CD4-positive, alpha-beta T cell treated with Interferon alpha-2 for 1 hour (primary cell): ENCODE measurements around the gene GZMM.

Experiments
- DNase-seq, 2 donors: peaks; one replicate each; pipeline ENCODE4 v3.0.0-alpha.2; 2020 to 2022

GZMM gene

DNA sequence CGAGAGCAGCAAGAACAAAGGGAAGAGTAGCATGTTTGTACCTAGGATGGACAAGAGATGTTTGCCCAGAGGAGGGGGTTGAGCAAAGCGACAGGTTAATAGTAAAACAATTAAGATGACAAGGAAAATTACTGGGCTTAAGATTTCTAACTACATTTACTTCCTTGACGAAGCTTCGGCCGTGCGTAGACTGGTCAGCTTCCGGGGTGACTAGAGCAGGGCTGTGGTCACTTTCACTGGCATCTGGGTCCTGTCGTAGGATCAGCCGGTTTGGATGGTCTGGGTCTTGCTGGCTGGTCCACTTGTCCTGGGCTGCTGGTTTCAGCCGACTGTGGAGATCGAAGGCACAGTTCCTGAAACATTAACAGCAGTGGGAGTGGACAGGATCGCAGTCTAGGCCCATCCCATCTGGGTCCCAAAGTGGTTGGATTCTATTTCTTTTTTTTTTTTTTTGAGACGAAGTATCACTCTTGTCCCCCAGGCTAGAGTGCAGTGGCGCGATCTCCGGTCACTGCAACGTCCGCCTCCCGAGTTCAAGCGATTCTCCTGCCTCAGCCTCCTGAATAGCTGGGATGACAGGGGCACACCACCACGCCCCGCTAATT lies 23.5 kb downstream of the GZMM start:
- DNase-seq: no peak

DNA sequence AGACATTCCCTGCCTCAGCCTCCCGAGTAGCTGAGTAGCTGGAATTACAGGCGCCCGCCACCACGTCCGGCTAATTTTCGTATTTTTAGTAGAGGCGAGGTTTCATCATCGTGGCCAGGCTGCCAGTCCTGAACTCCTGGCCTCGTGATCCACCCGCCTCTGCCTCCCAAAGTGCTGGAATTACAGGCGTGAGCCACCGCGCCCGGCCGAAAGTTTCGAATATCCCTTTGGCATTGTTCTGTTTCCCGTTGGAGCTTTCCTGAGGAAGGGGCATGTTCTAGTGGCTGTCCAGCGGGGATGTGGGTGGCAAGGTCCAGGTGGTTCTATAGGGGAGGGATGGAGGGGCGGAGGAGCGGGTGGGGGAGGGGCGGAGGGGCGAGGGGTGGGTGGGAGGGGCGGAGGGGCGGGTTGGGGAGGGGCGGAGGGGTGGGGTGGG lies 26.4 kb downstream of the GZMM start:
- DNase-seq: no peak

DNA sequence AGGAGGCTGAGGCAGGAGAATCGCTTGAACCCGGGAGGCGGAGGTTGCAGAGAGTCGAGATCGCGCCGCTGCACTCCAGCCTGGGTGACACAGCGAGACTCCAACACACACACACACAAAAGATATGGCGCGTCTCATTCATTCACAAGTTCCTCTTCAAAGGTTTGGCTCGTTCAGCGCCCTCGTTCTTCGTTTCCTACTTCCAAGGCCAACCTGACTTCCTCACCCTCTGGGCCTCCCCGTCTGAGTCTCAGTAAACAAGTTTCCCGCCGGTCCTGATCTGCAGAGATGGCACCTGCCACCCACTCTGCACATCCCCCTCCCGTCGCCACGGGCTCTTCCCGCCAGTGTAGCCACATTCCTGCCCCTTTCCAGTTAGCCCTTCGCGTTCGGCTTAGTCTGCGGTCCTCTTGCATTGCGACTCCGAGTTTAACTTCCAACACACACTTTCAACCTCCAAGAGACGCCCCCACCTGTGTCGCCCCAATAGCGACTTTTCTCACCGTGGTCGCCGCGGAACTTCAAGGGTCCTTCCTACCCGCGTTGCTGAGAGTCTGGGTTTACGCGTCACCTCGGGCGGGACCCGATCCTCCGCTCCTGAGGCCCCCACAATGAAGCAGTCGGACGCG lies 27.2 kb downstream of the GZMM start:
- DNase-seq: peak; percentile 53 to 66

DNA sequence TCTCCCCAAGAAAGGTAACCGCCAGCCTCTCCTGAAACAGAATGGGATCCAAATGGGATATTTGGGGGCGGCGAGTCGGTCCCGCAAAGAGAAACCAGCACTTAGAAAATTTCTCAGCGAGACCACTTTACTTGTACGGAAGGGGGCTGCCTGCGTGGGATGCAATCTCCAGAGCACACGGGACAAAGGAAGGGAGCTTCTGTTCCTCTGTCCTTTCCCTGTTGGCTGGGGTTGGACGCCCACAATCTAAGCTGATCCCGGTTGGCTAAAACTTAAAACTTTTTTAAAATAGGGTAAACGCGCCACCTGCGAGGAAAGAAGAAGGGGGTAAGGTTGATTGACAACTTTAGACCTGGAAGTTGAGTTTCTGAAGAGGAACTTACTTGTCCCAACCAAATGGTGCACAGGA lies 27.7 kb downstream of the GZMM start:
- DNase-seq: peak in 1 of 2 donors; percentile 40

DNA sequence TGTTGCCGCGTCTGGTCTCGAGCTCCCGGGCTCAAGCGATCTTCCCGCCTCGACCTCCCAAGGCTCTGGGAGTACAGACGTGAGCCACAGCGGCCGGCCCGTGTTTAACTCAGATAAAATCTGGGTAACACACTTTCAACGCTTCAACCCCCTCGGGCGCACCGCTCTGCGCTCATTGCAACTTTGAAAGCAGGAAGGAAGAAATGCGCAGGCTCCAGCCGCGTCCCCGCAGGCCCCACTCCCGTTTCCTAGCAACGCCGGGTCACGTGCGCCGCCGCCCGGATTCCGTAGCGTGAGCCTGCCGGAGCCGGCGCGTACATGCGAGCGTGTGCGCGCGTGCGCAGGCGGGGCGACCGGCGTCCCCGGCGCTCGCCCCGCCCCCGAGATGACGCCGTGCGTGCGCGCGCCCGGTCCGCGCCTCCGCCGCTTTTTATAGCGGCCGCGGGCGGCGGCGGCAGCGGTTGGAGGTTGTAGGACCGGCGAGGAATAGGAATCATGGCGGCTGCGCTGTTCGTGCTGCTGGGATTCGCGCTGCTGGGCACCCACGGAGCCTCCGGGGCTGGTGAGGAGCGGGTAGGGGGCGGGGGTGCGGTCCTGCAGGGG lies 28.4 kb downstream of the GZMM start, which contains the start of gene BSG:
BSG (plus strand) TSS at position 457 of the 603 bp plus-strand sequence; CDS start at position 496, 39 bp downstream.
- DNase-seq: peak; percentile 97 to 98

DNA sequence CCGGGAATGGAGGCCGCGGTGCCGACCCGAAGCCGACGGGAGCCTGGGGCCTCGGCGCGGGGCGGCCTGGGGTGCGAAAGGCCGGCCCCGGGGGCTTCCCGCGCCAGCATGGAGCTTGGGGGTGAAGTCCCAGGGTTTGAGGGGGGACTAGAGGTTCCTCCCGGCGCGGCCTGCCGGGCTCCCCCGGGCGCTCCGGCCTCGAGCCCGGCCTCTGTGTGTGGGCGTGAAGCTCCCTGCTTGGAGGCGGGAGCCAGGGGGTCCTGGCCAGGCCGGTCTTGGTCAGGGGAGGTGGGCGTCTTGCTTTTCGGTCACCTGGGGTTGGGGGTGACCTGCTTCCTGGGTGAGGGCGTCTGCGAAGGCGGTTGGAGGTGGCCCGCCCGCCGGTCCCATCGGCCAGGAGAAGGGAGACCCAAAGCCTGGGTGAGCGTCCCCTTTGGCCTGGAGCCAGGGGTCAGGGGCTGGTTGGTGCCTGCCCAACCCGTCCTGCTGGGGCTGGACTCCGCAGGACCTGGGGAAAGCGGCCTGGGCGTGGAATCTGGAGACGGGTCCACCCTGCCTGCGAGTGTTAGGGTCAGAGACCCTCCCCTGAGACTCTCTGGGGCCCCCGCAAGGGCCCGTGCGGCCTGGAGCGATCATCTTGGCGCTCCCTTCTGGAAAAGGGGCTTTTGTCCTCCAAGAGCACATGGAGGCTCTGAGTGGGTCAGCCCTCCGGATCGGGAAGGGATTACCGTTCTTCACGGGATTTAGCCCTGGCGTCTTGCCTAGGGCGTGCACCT lies 29.1 kb downstream of the GZMM start:
- DNase-seq: no peak

DNA sequence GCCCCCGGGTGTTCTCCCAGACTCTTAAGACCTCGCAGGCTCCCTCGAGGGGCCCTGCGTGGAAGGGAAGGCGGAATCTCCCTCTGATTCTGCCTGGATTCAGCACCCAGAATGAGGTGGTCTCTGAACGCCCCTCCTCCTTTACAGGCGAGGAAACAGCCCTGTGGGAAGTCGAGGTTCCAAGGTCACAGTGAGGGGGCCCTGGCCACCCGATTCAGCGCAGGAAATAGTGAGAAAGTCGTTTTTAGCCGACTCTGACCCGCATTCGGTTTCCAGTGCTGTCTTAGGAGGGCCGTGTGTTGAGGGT lies 29.6 kb downstream of the GZMM start:
- no peak for DNase-seq

DNA sequence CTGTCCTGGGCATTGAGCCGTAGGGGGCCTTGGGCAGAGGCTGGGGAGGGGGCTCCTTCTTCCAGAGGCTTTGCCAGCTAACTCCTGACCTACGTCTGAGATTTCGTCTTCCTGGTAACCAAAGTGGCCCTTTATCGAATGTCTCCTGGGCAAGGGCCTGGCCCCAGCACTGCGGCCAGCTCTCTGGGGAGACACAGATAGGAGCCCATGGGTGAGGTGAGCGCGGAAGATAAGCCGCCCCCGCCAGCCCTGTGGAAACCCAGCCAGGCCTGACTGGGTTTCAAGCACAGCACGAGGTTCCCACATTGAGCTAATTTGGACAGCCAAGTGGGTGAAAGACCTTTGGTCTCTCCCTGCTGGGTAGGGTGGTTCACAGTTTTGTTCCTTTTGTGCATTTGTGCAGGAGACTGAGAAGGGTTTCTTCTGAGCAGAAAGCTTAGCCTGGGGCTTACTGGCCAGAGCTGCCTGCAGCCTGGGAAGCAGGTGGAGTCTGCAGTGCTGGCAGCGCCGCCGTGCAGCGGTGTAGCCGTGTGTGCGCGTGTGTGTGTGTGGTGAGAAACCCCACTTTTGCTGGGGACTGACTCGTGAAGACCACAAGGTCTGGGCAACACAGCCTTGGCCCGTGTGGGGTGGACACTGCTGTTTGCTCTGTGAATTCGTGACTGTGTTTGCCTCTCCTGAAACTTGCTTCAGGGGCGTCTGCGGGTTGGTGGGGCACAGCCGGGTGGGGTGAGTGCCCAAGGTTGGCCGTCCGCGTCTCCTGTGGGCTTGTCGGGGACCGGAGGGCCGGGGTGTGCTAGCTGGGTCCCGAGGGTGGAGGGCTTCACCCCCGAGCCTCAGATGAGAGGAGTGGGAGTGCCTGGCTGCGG lies 31.0 kb downstream of the GZMM start:
- DNase-seq: no peak

DNA sequence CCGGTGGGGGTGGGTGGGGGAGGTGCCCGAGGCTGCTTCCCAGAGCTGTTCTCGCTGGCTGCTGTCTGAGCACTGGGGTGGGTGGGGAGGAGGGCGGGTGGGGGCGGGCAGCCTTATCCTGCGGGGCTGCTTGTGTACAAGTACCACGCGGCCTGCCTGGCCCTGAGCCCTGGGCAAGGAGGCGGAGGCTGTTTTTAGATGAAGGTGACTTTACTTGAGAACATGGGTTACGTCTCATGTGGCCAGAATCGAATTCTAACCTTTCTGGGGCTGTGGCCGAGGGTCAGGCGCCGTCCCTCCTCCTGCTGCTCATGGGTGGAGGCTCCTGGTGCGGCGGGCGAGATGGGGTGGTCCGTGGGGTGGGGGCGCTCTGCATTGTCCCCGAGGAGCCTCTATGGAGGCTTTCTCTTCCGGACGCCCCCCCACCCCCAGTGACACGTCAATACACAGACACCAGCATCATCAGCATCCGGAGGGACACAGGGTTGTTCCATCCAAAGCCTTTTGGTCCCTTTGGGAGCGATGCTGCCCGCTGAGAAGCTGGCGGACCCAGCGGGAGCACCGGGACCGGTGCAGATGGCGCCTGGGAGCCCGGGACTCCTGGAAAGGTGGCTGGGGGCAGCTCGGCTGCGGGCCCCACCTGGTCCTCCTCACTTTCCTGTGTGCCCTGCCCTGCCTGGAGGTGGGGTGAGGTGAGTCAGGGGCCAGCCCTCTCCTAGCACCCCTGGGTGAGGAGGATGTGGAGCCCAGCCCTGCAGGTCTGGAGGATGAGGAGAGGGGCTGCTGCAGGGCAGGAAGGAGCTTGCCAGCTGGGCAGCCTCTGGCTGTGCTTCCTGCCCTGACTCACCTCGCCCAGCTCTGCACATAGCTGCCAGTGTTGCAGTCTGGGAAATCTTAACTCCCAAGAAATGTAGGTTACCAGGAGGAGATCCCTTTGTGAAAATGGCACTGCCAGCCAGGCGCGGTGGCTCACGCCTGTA lies 32.0 kb downstream of the GZMM start:
- no peak for DNase-seq

DNA sequence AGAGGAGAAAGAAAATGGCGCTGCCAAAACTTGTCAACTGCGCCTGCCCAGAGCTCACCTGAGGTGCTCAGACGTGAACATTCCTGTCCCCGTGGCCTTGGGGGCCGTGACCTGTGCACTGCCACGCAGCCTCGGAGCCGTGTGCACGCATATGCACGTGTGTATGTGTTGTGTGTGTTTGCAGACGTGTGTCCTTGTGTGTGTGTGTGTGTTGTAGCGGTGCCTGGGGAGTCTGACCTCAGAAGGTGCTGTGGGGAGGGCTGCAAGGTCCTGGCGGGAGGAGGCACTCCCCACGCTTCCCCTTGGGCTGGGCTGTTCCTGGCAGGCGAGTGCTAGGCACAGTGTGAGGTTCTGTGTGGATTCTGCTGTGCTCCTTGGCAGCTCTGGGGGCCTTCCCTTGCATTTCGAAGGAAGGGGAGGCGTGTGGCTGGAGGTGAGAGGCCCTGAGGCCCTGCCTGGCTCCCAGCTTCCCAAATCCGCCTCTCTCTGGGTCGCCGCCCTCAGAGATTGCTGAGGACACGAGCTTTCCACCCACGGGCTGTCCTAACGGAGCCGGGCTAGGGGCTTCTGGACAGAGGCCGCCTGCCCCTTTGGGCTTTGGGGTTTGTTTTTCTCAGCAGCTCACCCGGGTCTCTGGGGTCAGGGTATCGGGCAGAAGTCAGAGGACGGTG lies 33.0 kb downstream of the GZMM start:
- no peak for DNase-seq

DNA sequence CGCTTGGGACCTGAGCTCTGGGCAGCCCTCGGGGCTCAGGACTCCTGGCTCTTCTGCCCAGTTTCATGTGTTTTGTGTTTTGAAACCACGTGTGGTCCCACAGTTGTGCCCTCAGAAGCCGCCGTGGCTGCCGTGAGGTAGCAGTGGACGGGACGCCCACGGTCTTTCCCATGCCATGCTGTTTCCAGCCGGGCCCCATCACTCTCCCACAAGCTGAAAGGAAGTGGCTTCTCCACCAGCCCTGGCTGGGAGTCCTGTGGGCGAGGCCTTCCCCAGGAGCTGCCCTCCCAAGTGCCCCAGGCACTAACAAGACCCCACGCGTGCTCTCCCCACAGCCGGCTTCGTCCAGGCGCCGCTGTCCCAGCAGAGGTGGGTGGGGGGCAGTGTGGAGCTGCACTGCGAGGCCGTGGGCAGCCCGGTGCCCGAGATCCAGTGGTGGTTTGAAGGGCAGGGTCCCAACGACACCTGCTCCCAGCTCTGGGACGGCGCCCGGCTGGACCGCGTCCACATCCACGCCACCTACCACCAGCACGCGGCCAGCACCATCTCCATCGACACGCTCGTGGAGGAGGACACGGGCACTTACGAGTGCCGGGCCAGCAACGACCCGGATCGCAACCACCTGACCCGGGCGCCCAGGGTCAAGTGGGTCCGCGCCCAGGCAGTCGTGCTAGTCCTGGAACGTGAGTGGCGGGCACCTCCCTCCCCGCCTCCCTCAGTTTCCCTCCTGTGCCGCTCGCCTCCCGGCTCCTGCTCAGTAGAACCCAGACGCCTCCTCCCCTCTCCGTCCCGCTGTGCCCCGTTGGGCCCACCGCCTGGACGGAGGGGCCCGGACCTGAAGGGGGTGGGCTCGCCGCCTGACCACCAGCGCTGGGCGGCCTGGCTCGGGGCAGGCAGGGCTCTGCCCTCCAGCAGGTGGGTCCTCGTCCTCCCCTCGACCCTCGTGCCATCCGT lies 33.9 kb downstream of the GZMM start:
- no peak for DNase-seq

DNA sequence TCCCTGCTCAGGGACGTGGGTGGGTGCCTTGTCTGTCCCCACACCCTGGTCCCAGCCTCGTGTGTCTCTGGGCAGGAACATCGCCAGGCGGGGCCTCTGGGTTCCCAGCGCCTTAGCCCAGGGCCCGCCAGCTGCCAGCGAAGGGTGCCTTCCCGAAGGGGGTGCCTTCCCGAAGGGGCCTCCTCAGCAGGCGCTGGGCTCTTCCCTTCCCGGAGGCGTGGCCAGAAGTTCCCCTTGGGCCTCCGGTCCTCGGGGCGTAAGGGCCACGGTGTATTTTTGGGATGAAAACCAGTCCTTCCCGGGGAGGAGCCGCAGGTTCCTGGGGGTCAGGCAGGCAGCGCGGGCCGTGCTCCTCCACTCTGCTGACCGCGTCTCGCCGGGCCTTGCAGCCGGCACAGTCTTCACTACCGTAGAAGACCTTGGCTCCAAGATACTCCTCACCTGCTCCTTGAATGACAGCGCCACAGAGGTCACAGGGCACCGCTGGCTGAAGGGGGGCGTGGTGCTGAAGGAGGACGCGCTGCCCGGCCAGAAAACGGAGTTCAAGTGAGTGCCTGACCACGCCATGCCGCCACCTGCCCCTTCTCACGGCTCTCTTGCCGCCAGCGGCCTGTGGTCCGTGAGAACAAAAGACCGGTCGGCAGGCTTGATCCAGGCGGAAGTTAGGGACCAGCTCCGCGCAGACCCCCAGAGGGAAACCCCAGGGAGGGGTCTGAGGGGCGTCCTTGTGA lies 35.4 kb downstream of the GZMM start:
- no peak for DNase-seq

DNA sequence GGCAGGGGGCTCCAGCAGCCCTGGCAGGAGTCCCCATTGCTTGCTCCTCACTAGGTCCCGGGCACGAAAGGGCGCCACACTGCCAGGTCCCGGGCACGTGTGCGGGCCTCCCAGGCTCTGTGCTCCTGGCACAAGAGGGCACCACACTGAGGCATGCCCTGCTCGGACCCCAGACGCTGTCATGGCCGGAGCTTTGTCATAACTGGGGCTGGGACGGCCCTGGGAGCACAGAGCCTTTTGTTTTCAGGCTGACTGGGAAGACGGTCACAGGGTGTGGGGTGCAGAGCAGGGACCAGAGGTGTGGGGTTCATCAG lies 35.9 kb downstream of the GZMM start:
- no peak for DNase-seq

DNA sequence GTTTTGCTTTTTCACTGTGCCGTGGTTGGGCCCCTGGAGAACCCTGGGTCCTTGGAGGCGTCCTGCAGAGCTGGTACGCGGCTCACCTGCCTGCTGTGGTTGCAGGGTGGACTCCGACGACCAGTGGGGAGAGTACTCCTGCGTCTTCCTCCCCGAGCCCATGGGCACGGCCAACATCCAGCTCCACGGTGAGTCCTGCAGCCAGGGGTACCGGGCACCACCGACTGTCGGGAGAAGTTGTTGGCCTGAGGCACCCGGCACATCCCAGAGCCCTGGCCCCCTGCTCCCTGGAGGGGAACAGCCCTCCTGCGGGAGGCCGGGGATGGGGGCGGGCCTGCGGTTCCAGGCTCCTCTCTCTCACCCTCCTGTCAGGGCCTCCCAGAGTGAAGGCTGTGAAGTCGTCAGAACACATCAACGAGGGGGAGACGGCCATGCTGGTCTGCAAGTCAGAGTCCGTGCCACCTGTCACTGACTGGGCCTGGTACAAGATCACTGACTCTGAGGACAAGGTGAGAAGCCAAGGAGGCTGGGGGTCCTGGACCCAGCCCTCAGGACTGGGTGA lies 36.5 kb downstream of the GZMM start:
- DNase-seq: no peak

DNA sequence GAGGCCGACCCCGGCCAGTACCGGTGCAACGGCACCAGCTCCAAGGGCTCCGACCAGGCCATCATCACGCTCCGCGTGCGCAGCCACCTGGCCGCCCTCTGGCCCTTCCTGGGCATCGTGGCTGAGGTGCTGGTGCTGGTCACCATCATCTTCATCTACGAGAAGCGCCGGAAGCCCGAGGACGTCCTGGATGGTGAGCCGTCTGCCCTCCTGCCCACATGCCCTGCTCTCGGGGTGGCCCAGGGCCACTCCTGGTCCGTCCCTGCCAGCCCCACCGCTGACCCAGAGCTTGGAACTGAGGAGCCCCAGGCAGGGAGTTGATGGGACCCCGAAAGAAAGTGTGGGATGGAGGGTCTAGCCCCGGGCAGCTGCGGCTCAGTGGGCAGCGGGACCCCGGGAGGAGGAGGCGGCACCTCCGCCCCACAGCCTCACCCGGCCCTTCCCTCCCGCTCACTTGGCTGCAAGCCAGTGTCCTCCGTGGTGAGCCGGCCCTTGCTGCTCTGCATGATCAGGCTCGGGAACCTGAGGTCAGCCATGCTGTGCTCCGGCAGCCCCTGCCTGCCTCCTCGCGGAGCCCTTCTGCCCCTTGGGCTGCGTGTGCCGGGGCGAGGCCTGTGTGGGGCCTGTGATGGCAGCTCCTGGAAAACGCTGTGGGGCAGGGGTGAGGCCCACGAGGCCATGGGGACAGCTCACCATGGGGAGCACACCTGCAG lies 37.7 kb downstream of the GZMM start:
- no peak for DNase-seq

DNA sequence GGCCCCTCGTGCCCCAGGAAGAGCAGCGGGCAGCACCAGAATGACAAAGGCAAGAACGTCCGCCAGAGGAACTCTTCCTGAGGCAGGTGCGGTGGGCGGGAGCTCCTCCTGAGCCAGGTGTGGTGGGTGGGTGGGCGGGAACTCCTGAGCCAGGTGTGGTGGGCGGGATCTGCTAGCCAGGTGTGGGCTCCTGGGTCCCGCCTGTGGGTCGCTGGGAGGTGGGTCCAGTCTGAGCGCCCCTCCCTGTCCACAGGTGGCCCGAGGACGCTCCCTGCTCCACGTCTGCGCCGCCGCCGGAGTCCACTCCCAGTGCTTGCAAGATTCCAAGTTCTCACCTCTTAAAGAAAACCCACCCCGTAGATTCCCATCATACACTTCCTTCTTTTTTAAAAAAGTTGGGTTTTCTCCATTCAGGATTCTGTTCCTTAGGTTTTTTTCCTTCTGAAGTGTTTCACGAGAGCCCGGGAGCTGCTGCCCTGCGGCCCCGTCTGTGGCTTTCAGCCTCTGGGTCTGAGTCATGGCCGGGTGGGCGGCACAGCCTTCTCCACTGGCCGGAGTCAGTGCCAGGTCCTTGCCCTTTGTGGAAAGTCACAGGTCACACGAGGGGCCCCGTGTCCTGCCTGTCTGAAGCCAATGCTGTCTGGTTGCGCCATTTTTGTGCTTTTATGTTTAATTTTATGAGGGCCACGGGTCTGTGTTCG lies 38.8 kb downstream of the GZMM start:
- DNase-seq: no peak

DNA sequence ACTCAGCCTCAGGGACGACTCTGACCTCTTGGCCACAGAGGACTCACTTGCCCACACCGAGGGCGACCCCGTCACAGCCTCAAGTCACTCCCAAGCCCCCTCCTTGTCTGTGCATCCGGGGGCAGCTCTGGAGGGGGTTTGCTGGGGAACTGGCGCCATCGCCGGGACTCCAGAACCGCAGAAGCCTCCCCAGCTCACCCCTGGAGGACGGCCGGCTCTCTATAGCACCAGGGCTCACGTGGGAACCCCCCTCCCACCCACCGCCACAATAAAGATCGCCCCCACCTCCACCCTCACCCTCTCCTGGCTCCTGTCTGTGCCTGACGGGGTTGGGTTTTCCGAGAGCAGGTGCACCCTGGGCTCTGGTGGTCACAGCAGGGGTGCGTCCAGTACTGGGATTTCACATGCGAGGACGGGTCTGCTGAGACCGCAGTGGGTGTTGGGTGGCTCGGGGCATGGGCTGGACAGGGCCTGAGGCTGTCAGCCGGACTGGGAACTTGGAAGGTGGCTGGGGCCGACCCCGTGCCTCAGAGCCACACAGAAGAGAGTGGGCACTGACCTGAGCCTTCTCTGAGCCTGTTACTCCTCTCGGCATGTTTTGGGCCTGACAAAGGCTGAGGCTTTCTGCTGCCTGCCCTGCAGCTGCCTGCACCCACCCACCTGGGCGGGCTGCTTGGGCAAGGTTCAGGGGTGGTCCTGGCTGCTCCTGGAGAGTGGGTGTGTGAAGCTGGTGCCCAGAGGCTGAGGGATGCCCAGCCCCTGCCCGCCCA lies 39.5 kb downstream of the GZMM start:
- DNase-seq: no peak
